Panc1 (cell line): ENCODE results near the gene FRMD4A. TPM values are rescaled to one million over a fixed set of nuclear protein-coding genes. Genes with fewer than 3 reads are reported as not detected.

Experiments
- ATAC-seq: fragments of 200-7000 bp; cut with Tn5 transposase; 2 replicates; pipeline ENCODE4 v1.9.1; 2020; ENCODE audit warnings: mild to moderate bottlenecking, moderate library complexity
- BruUV-seq: library from RNA; stranded (reverse); fragments of 400-500 nt; replicated peaks from 2 replicates; lab custom pipeline; 2021; lab: Mats Ljungman, UMichigan
- CTCF ChIA-PET: fragments of 300-600 bp; sonication (Branson Sonifier 250); formaldehyde crosslinking; loops from one replicate; lab custom pipeline; 2022; ENCODE audit warnings: antibody characterized with exemption; lab: Charles Lee
- POLR2A ChIA-PET: fragments of 300-600 bp; sonication (Branson Sonifier 250); formaldehyde crosslinking; loops from one replicate; lab custom pipeline; 2022; ENCODE audit warnings: antibody characterized with exemption; lab: Charles Lee
- DNase-seq: peaks from one replicate; pipeline ENCODE4 v3.0.0-alpha.2; 2010; ENCODE audit warnings: low read depth, low spot score
- H3K27ac ChIP-seq: 2 replicates; pipeline ENCODE4 v1.5.1; 2011; ENCODE audit warnings: mild to moderate bottlenecking, low read length, inconsistent platforms
- H3K27me3 ChIP-seq: fragments of 200-500 bp; sonication (Bioruptor generic); 2 replicates; pipeline ENCODE4 v1.6.0; 2014; ENCODE audit warnings: low read length, inconsistent platforms; ENCODE audit not compliant: control insufficient read depth, insufficient read depth
- H3K36me3 ChIP-seq: fragments of 200-500 bp; sonication (Bioruptor generic); 2 replicates; pipeline ENCODE4 v1.5.1; 2014; ENCODE audit warnings: inconsistent platforms, mild to moderate bottlenecking, low read length, moderate library complexity; ENCODE audit not compliant: control insufficient read depth, insufficient read depth
- H3K4me1 ChIP-seq: 2 replicates; pipeline ENCODE4 v1.5.1; 2011; ENCODE audit warnings: inconsistent platforms, mild to moderate bottlenecking, low read length, moderate library complexity; ENCODE audit not compliant: control insufficient read depth, insufficient read depth
- H3K4me3 ChIP-seq, 2 experiments: 2 replicates each; pipeline ENCODE4 v1.5.1; 2011 to 2012; ENCODE audit warnings: low read depth in 2 of 2, low read length in 2 of 2, mild to moderate bottlenecking in 2 of 2, inconsistent platforms in 1 of 2, moderate library complexity in 1 of 2
- H3K9me3 ChIP-seq: fragments of 200-500 bp; sonication (Bioruptor generic); 2 replicates; pipeline ENCODE4 v1.5.1; 2014; ENCODE audit warnings: low read depth, mild to moderate bottlenecking, inconsistent platforms, low read length, moderate library complexity; ENCODE audit not compliant: control insufficient read depth, insufficient read depth
- POLR2AphosphoS5 ChIP-seq: IDR thresholded peaks from 2 replicates; pipeline ENCODE4 v1.6.1; 2012; ENCODE audit warnings: mild to moderate bottlenecking, low read depth, low read length, moderate library complexity
- REST ChIP-seq, 2 experiments: IDR thresholded peaks; 2 replicates each; pipeline ENCODE4 v1.6.1; 2011 to 2012; ENCODE audit warnings: low read depth in 2 of 2, control low read depth in 1 of 2, low read length in 1 of 2, mild to moderate bottlenecking in 1 of 2, moderate library complexity in 1 of 2; ENCODE audit not compliant: insufficient read depth in 1 of 2
- SIN3A ChIP-seq: IDR thresholded peaks from 2 replicates; pipeline ENCODE4 v1.6.1; 2012; ENCODE audit warnings: low read depth, mild to moderate bottlenecking, low read length, moderate library complexity, borderline replicate concordance; ENCODE audit not compliant: insufficient read depth
- TCF7L2 ChIP-seq: IDR thresholded peaks from 2 replicates; pipeline ENCODE4 v1.6.1; 2011; ENCODE audit warnings: mild to moderate bottlenecking, low read depth, low read length, inconsistent platforms
- in situ Hi-C: cut with HindIII; loops from 2 replicates; pipeline ENCODE4 v1.10.0; 2016; ENCODE audit warnings: low sequenced_read_pairs, low pct_unique_long_range_greater_than_20kb
- intact Hi-C: fragments of 100-400 bp; cut with micrococcal nuclease; formaldehyde crosslinking; loops from one replicate; pipeline ENCODE4 v1.10.0; 2022; ENCODE audit not compliant: unreplicated experiment
- total RNA-seq: library from RNA; stranded (reverse); gene quantifications from one replicate; pipeline ENCODE4 v1.2.1, GENCODE V29; 2021; ENCODE audit not compliant: unreplicated experiment
- TF ChIP-seq, protein P1 (sequence below): fragments of 450-650 bp; IDR thresholded peaks from 2 replicates; pipeline ENCODE4 v1.5.1; 2017; ENCODE audit warnings: mild to moderate bottlenecking

Gene FRMD4A
- total RNA-seq, 1 experiment from 2014 or later, result 7.1 TPM

DNA sequence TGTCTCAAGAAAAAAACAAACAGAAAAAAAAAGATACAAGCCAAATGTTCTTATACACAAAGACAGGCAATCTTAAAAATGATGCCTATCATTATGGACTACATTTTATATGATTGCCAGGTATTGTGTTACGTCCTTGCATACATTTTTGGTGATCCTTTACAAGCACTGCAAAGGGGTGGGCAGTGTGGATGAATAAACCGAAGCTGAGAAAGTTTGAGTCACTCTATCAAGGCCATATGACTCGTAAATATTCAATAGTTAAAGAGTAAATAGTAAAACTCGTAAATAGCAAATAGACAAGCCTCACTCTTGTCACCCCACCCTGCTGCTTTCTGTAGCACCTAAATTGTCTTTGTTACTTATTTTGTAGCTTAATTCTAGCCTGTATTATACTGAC, 326.2 kb downstream of the FRMD4A start:
- Histone ChIP-seq H3K9me3 (no peaks in the 10 kb centered on the region), H3K36me3 (no peaks in the 10 kb centered on the region), H3K4me3 (no peak overlapping the region), H3K27me3 (peaks cover 2% of the 10 kb centered on the region; the same call in 1 of the 2 replicates), H3K27ac (no peak overlapping the region), H3K4me1 (no peaks in the 10 kb centered on the region; the same call in 1 of the 2 replicates)
- ChIA-PET POLR2A (no interaction called here), CTCF (no interaction called here)
- DNase-seq (no peak), ATAC-seq (no peak)
- no TSS peak for BruUV-seq
- intact Hi-C loops, result no loop called here
- no peak for TF ChIP-seq POLR2AphosphoS5
- TF ChIP-seq SIN3A, result no peak
- no peak for TF ChIP-seq REST (IDR thresholded peaks at IDR 0.05; ENCODE audit: insufficient read depth in 1 of 2, low read depth in 2 of 2, low read length in 1 of 2)
- TF ChIP-seq, protein P1, sequence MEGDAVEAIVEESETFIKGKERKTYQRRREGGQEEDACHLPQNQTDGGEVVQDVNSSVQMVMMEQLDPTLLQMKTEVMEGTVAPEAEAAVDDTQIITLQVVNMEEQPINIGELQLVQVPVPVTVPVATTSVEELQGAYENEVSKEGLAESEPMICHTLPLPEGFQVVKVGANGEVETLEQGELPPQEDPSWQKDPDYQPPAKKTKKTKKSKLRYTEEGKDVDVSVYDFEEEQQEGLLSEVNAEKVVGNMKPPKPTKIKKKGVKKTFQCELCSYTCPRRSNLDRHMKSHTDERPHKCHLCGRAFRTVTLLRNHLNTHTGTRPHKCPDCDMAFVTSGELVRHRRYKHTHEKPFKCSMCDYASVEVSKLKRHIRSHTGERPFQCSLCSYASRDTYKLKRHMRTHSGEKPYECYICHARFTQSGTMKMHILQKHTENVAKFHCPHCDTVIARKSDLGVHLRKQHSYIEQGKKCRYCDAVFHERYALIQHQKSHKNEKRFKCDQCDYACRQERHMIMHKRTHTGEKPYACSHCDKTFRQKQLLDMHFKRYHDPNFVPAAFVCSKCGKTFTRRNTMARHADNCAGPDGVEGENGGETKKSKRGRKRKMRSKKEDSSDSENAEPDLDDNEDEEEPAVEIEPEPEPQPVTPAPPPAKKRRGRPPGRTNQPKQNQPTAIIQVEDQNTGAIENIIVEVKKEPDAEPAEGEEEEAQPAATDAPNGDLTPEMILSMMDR, result no peak
- no peak for TF ChIP-seq TCF7L2
- in situ Hi-C loops, result no loop called here

- no peak overlapping the region for H3K4me3 ChIP-seq
- TF ChIP-seq, protein P1, result no peak
- TF ChIP-seq SIN3A (no peak), REST (IDR thresholded peaks at IDR 0.05; ENCODE audit: insufficient read depth in 1 of 2, low read depth in 2 of 2, low read length in 1 of 2) (no peak), TCF7L2 (no peak), POLR2AphosphoS5 (no peak)
- peaks cover 2% of the 10 kb centered on the region; the same call in 1 of the 2 replicates for H3K27me3 ChIP-seq
- intact Hi-C loops, result no loop called here
- in situ Hi-C loops, result no loop called here
- no peak for ATAC-seq
- H3K9me3 ChIP-seq, result no peaks in the 10 kb centered on the region
- H3K27ac ChIP-seq, result no peak overlapping the region
- H3K36me3 ChIP-seq, result no peaks in the 10 kb centered on the region
- no TSS peak for BruUV-seq
- ChIA-PET POLR2A (no interaction called here), CTCF (no interaction called here)
- H3K4me1 ChIP-seq, result no peaks in the 10 kb centered on the region
- no peak for DNase-seq
These were observed 327.1 kb downstream of the FRMD4A start for GRCh38 chr10:14003517-14004184.
